Liver (tissue), 9 donors: ENCODE results near the gene AKR1C8. TPM values are rescaled to one million over a fixed set of nuclear protein-coding genes. Genes with fewer than 3 reads are reported as not detected.

Source experiments
- DNase-seq: peaks from one replicate; pipeline ENCODE4 v3.0.0-alpha.2; 2017; ENCODE audit warnings: low spot score
- H3K27ac ChIP-seq, 2 donors: one replicate each; pipeline ENCODE4 v1.7.0; 2013; ENCODE audit warnings: inconsistent platforms in 2 of 2, low read length in 2 of 2, control low read depth in 1 of 2, low read depth in 1 of 2, mild to moderate bottlenecking in 1 of 2
- H3K27me3 ChIP-seq, 4 donors: one replicate each; pipeline versions ENCODE4 v1.6.1 to v1.7.0; 2013; ENCODE audit warnings: low read length in 3 of 4, inconsistent platforms in 1 of 4, mild to moderate bottlenecking in 1 of 4, moderate library complexity in 1 of 4; ENCODE audit not compliant: control insufficient read depth in 4 of 4, insufficient read depth in 4 of 4
- H3K36me3 ChIP-seq, 4 donors: one replicate each; pipeline versions ENCODE4 v1.6.1 to v1.7.0; 2013; ENCODE audit warnings: low read length in 3 of 4, mild to moderate bottlenecking in 3 of 4, low read depth in 1 of 4, moderate library complexity in 1 of 4; ENCODE audit not compliant: control insufficient read depth in 4 of 4, insufficient read depth in 3 of 4
- H3K4me1 ChIP-seq, 4 donors: one replicate each; pipeline versions ENCODE4 v1.6.1 to v1.7.0; 2013; ENCODE audit warnings: low read length in 3 of 4, mild to moderate bottlenecking in 3 of 4, moderate library complexity in 1 of 4; ENCODE audit not compliant: control insufficient read depth in 4 of 4, insufficient read depth in 4 of 4
- H3K4me3 ChIP-seq, 3 donors: one replicate each; pipeline versions ENCODE4 v1.6.1 to v1.7.0; 2013; ENCODE audit warnings: low read length in 3 of 3, control low read depth in 1 of 3, low read depth in 1 of 3, mild to moderate bottlenecking in 1 of 3
- H3K9ac ChIP-seq, 2 donors: one replicate each; pipeline ENCODE4 v1.7.0; 2013; ENCODE audit warnings: low read length in 2 of 2, mild to moderate bottlenecking in 2 of 2, moderate library complexity in 2 of 2, control low read depth in 1 of 2, low read depth in 1 of 2
- H3K9me3 ChIP-seq, 4 donors: one replicate each; pipeline versions ENCODE4 v1.6.1 to v1.7.0; 2013; ENCODE audit warnings: low read length in 3 of 4; ENCODE audit not compliant: control insufficient read depth in 4 of 4
- ATF3 ChIP-seq: IDR thresholded peaks from 2 replicates; pipeline ENCODE4 v1.6.1; 2016; ENCODE audit warnings: antibody characterized with exemption
- CTCF ChIP-seq: fragments of 150-350 bp; IDR thresholded peaks from 2 replicates; pipeline ENCODE4 v1.5.1; 2017; ENCODE audit warnings: improper control_type of control experiment, low read depth, low read length; ENCODE audit not compliant: missing input control
- EGR1 ChIP-seq, 2 donors: IDR thresholded peaks; 2 replicates each; pipeline ENCODE4 v1.6.1; 2016 to 2018; ENCODE audit warnings: antibody characterized with exemption in 2 of 2, low read depth in 2 of 2
- FOXA1 ChIP-seq: IDR thresholded peaks from 2 replicates; pipeline ENCODE4 v1.6.1; 2016; ENCODE audit warnings: antibody characterized with exemption
- FOXA2 ChIP-seq: IDR thresholded peaks from 2 replicates; pipeline ENCODE4 v1.6.1; 2016; ENCODE audit warnings: antibody characterized with exemption
- GABPA ChIP-seq, 2 donors: IDR thresholded peaks in 1 of 2; conservative IDR thresholded peaks in 1 of 2; 2 replicates each; pipeline ENCODE4 v1.6.1; 2016; ENCODE audit warnings: antibody characterized with exemption in 2 of 2, mild to moderate bottlenecking in 1 of 2, moderate library complexity in 1 of 2
- HNF4A ChIP-seq, 2 donors: conservative IDR thresholded peaks; 2 replicates each; pipeline ENCODE4 v1.6.1; 2016; ENCODE audit warnings: antibody characterized with exemption in 2 of 2, mild to moderate bottlenecking in 2 of 2
- HNF4G ChIP-seq: IDR thresholded peaks from 2 replicates; pipeline ENCODE4 v1.6.1; 2016; ENCODE audit warnings: antibody characterized with exemption
- JUND ChIP-seq, 2 donors: IDR thresholded peaks; 2 replicates each; pipeline ENCODE4 v1.6.1; 2016; ENCODE audit warnings: antibody characterized with exemption in 2 of 2
- MAX ChIP-seq: IDR thresholded peaks from 2 replicates; pipeline ENCODE4 v1.6.1; 2016; ENCODE audit warnings: antibody characterized with exemption
- NR2F2 ChIP-seq: IDR thresholded peaks from 2 replicates; pipeline ENCODE4 v1.6.1; 2016; ENCODE audit warnings: antibody characterized with exemption
- RAD21 ChIP-seq, 2 donors: IDR thresholded peaks; 2 replicates each; pipeline ENCODE4 v1.6.1; 2016; ENCODE audit warnings: antibody characterized with exemption in 2 of 2, mild to moderate bottlenecking in 2 of 2
- REST ChIP-seq: IDR thresholded peaks from 2 replicates; pipeline ENCODE4 v1.6.1; 2016; ENCODE audit warnings: antibody characterized with exemption, mild to moderate bottlenecking
- RXRA ChIP-seq, 2 donors: IDR thresholded peaks; 2 replicates each; pipeline ENCODE4 v1.6.1; 2017 to 2018; ENCODE audit warnings: antibody characterized with exemption in 2 of 2, mild to moderate bottlenecking in 1 of 2
- SP1 ChIP-seq: IDR thresholded peaks from 2 replicates; pipeline ENCODE4 v1.6.1; 2018; ENCODE audit warnings: antibody characterized with exemption, mild to moderate bottlenecking
- TAF1 ChIP-seq: conservative IDR thresholded peaks from 2 replicates; pipeline ENCODE4 v1.6.1; 2016; ENCODE audit warnings: antibody characterized with exemption, mild to moderate bottlenecking
- YY1 ChIP-seq: IDR thresholded peaks from 2 replicates; pipeline ENCODE4 v1.6.1; 2016; ENCODE audit warnings: antibody characterized with exemption, mild to moderate bottlenecking
- ZBTB33 ChIP-seq: IDR thresholded peaks from 2 replicates; pipeline ENCODE4 v1.6.1; 2016; ENCODE audit warnings: antibody characterized with exemption
- WGBS: extraction: QIAGEN DNeasy Blood & Tissue Kit; methylation state at CpG from one replicate; pipeline ENCODE4 v1.1.7; 2013; 5-methylcytosine and 5-hydroxymethylcytosine counted together
- polyA plus RNA-seq, 2 donors: library from polyadenylated mRNA; stranded (reverse) in 1 of 2; unstranded in 1 of 2; fragments of 200-250 nt in 1 of 2; fragments of >200 nt in 1 of 2; fragmentation: Nextera tagmentation in 1 of 2; extraction: Ambion mirVana in 1 of 2; gene quantifications; one replicate each; pipeline versions ENCODE4 v1.2.1 to v1.2.3, GENCODE V29; 2013 to 2015
- total RNA-seq, 2 donors: library from RNA; depleted of rRNA; stranded (reverse); fragments of >200 nt; gene quantifications; one replicate each; pipeline ENCODE4 v1.2.3, GENCODE V29; 2014
- donor health status: healthy.
- donor health status: healthy.
- donor health status: healthy.
- donor health status: healthy.
- donor health status: healthy.

Gene AKR1C8
- total and polyA plus RNA-seq, 4 donors, result 2.5 to 28.5 (median 19.2) TPM; not detected in 1

GRCh38 chr10:5196702-5197113, 11.8 kb upstream of the AKR1C8 start, which contains the start of gene AKR1C4:
TSS of gene AKR1C4 (plus strand) at chr10:5196837. CDS start at chr10:5196868, 31 bp downstream.
- peak within 1 kb of the TSS; percentile 56 to 83 (median 71) for H3K4me3 ChIP-seq
- 35% methylated on average over 4 of the region's 4 CpGs for WGBS
- H3K36me3 ChIP-seq, result peaks cover 0 to 6% (median 2%) of the 10 kb centered on the region in 4 donors
- H3K9ac ChIP-seq, result peak within 1 kb of the TSS; percentile 48 to 88
- H3K9me3 ChIP-seq, result no peaks in the 10 kb centered on the region
- no peak for DNase-seq
- H3K27me3 ChIP-seq, result no peaks in the 10 kb centered on the region
- TF ChIP-seq MAX (no peak), NR2F2 (no peak), ATF3 (no peak), JUND (IDR thresholded peaks at IDR 0.05) (no peak), RAD21 (IDR thresholded peaks at IDR 0.05) (peak; percentile 38 to 63), TAF1 (peak; percentile 17), YY1 (peak; percentile 80), REST (peak; percentile 62), ZBTB33 (no peak), CTCF (no peak), FOXA2 (peak; percentile 18), SP1 (peak; percentile 32), FOXA1 (peak; percentile 23), HNF4A (conservative IDR thresholded peaks at IDR 0.05) (peak; percentile 24 to 46), HNF4G (no peak), RXRA (IDR thresholded peaks at IDR 0.05) (peak in 1 of 2 donors; percentile 48), GABPA (IDR thresholded peaks at IDR 0.05 in 1 of 2, conservative IDR thresholded peaks at IDR 0.05 in 1 of 2) (no peak), EGR1 (IDR thresholded peaks at IDR 0.05; ENCODE audit: low read depth in 2 of 2) (no peak)
- peaks cover 3 to 46% (median 24%) of the 10 kb centered on the region in 4 donors for H3K4me1 ChIP-seq
- peak within 1 kb of the TSS; percentile 71 to 91 for H3K27ac ChIP-seq
